ENCODE data around the gene LIMK1.
"Not testable (repeated sequence)": the region's sequence is repeated elsewhere in the genome, so short reads cannot be mapped to it uniquely, and the experiment has no call there.

The LIMK1 gene

DNA sequence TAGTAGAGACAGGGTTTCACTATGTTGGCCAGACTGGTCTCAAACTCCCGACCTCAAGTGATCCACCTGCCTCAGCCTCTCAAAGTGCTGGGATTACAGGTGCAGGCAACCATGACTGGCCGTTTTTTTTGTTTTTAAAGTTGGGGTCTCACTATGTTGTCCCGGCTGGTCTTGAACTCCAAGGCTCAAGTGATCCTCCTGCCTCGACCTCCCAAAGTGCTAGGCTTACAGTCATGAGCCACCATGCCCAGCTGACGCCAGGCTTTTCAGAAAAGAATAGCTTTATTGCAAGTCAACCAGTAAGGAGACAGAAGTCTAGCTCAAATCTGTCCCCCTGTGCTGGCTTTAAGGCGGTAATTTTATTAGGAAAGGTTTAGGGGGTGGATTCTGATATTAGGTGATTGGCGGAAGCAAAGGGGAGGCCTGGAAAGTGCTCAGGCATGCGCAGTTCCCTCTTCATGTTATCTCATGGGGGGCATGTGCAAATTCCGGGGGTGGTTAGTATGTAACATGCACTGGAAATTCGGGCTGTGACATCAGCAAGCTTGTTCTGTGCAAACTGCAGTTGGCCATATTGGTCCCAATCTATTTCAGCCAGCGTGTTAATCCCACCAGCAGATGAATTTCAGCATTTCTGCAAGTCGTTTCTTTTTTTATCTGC lies 42.7 kb downstream of the LIMK1 start:
- DNase-seq (ENCODE audit: low read depth): no peak

DNA sequence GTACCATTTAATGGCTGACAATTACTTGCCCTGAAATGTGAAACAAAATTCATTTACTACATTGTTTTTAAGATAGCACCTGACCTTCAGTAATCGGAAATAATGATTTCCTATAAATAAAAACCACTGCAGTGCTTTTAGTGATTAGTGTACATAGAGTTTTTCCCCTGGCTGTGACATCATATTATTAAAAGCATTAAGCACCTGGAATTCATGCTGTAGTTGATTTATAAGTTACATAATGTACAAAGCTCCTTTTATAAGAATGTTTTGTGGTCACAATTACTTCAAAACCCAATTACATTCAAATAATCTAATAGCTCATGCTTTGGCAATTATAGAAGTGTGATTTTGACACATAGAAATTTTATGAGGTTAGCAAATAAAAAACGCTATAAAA lies 46.3 kb downstream of the LIMK1 start:
- no peak for DNase-seq (ENCODE audit: low read depth)

DNA sequence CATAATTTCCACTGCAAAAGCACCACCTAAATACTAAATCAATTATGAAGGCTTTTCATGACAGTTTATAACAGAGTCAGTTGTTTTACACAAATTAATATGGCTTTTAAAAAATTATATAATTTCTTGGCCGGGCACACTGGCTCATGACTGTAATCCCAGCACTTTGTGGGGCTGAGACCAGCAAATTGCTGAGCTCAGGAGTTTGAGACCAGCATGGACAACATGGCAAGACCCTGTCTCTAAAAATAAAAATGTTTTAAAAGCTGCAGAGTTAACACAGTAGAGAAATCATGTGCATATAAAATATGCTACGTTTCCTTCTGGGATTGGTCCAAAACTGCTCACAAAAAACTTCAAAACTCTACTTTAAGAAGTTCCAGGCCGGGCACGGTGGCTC lies 46.9 kb downstream of the LIMK1 start:
- DNase-seq (ENCODE audit: low read depth): no peak

DNA sequence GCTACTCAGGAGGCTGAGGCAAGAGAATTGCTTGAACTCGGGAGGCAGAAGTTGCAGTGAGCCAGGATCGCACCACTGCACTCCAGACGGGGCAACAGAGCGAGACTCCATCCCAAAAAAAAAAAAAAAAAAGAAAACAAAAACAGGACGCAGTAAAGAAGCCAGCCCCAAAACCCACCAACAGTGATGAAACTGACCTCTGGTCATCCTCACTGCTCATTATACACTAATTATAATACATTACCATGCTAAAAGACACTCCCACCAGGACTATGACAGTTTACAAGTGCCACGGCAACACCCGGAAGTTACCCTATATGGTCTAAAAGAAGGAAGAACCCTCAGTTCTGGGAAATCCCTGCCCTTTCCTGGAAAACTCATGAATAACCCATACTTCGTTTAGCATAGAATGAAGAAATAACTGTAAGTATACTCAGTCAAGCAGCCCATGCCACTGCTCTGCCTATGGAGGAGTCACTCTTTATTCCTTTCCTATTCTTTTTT lies 50.6 kb downstream of the LIMK1 start:
- no peak for DNase-seq (ENCODE audit: low read depth)

DNA sequence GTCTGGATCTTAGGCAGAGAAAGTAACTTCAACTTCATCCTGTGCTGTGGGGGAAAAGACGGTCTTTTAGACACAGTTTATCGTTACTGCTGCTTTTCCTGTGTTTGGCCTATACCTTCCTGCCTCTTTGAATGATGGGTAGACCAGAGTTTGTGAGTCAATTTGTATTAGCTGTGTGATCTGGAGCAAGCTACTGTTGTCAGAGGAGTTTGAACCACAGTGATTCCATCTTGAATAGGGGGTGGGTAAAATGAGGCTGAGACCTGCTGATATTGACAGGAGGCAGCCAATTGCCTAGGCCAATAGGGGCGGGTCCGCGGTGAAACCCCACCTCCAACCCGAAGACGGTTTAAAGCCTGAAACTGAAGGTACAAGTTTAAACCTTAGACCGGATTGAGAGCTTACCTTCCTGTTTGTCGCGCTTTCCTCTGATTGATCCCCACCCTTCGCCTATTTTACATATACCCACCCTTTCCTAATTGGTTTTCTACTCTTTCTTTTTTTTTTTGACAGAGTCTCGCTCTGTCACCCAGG lies 54.8 kb downstream of the LIMK1 start:
- no peak for DNase-seq (ENCODE audit: low read depth)

DNA sequence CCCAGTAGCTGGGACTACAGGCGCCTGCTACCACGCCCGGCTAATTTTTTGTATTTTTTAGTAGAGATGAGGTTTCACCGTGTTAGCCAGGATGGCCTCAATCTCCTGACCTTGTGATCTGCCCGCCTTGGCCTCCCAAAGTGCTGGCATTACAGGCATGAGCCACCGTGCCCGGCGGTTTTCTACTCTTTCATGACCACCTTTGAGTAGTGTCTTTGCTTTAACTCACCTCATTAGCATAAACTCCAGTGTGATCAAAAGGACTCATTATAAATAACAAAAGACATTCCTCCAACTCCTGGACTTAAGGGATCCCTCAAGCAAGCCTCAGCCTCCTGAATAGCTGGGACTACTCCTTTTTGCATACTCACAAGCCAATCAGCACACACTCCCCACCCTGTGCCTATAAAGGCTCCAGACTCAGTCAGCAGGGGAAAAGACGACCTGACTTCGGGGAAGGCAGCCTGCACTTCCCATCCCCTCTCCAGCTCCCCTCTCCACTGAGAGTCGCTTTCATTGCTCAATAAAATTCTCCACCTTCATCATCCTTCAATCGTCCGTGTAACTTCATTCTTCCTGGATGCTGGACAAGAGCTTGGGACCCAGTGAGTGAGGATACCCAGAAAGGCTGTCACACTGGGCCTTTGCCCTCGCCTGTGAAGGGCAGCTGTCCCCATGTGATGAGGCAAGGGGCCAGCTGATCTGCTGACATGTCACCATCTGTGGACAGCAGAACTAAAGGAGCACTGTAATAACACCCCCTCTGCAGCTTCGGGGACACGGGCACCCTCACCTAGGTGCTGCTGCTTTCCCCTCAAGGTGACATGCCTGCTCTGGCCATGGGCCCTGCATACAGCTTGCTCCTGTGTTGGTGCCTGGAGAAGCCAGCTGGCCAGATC lies 55.6 kb downstream of the LIMK1 start:
- DNase-seq (ENCODE audit: low read depth): no peak

DNA sequence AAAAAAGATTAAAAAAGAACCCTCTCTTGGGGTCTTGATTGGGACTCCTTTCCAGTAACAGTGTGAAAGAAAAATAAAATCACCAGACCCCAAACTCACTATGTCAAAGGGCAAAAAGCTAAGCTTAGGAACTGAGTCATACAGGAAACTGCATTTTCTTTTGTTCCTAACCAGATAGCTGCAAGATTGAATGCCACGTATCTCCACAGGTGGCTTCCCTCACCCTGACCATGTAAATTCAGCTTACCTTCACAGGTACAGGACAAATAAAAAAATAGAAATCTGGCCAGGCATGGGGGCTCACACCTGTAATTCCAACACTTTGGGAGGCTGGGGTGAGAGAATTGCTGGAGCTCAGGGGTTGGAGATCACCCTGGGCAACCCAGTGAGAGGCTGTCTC lies 58.1 kb downstream of the LIMK1 start:
- no peak for DNase-seq (ENCODE audit: low read depth)

DNA sequence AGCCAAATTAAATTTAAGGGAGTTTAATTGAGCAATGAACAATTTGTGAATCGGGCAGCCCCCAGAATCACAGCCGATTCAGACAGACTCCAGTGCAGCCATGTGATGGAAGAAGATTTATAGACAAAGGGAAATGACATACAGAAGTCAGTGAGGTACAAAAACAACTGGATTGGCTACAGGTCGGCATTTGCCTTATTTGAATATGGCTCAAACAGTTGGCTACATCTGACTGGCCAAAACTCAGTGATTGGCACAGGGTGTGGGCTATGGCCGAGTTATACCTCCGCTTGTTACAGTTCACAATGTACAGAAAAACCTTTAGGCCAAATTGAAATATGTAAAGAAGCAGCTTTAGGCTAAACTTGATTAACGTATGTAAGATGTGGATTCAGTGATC lies 59.8 kb downstream of the LIMK1 start:
- DNase-seq (ENCODE audit: low read depth): no peak

DNA sequence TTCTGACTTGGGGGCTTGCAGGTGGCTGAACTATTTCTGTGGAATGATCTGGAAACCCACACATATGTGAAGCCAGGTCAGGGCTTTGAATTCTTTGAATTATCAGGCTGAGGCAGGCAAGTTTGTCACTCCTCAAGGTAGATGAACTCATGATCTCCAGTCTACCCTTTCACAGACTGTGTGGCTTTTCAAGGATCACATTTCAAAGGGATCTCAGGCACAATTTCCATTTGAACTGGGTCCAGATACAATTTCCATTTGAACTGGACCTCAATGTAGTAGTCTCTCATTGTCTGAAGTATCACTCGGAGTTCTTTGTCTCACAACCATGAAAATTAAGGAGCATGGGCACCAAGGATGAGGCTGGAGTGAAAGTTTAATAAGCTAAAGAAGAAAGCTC lies 64.9 kb downstream of the LIMK1 start:
- DNase-seq (ENCODE audit: low read depth): no peak

DNA sequence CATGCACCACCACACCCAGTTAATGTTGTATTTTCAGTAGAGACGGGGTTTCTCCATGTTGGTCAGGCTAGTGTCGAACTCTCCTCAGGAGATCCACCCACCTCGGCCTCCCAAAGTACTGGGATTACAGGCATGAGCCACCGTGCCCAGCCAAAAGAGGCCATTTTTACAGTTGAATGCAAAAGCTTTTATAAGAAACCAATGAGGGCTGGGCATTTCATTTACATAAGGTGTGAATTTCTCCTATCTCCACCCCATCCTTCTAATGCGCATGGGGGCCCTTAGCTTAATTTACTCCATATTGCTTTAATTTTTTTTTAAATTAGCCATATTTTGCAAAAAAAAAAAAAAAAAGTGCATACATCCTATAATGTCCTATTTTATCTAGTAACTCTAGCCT lies 65.5 kb downstream of the LIMK1 start:
- no peak for DNase-seq (ENCODE audit: low read depth)

DNA sequence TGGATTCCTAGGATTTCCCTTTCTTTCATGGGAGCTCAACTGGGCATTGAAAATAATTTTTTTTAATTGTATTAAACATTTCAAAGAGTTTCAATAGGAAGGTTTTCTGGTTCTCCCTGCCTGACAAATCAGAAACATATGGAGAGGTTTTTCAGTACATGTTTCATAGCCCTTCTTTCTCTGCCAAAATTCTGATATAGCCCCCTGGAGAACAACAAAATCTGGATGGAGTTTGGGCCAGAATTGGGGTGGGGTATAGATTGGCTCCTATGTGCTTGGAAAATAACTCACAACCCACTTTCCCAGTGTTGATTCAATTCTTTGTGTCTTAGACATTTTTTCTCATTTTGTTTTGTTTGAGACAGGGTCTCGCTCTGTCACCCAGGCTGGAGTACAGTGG lies 66.0 kb downstream of the LIMK1 start:
- DNase-seq (ENCODE audit: low read depth): no peak

DNA sequence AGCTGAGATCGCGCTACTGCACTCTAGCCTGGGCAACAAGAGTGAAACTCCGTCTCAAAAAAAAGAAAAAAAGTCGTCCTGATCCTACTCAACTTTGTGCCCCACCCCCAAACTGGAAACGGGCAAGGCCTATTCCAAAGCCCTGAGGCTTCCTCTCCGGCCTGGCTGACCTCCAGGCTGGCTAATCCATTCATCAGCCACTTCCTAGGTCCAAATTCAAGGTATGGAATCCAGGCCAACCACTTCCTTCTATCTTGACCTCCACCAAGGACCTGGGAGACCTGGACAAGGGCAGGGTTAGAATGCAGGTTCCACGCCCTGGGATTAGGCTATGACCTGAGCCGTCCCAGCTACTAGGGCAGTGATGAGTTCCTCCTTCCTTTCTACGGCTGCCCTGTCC lies 70.1 kb downstream of the LIMK1 start:
- DNase-seq (ENCODE audit: low read depth): no peak

DNA sequence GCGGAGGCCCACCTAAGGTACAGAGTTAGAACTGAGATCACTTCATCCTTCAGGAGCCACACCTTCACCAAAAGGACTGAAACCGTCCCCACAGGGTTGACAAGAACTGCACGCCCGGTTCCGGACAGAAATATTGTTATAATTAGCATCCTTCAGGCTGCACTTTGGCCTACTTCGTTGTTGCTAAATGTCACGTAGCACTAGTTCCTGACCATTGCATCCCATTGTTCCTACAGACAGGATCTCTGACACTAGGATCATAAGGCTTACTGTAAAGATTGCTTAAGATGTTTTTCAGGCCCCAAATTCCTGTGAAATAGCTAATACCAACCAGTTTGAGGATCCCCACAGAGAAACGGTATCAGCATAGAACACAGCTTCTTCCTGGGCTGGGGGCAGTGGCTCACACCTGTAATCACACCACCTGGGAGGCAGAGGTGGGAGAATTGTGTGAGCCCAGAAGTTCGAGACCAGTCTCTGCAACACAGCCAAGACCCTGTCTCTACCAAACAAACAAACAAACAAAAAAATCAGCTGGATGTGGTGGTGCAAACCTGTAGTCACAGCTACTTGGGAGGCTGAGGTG lies 72.3 kb downstream of the LIMK1 start:
- no peak for DNase-seq (ENCODE audit: low read depth)

DNA sequence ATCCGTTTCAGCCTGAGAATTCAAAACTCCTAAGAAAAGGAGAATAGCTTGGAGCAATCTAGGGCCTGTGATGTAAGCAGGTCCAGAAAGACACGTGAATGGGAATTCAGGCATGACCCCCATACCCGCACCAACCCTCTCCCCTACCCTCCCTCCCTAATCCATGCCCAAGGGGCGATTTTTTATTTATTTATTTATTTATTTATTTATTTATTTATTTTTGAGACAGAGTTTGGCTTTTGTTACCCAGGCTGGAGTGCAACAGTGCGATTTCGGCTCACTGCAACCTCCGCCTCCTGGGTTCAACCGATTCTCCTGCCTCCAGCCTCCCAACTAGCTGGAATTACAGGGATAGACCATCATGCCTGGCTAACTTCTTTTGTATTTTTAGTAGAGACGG lies 74.0 kb downstream of the LIMK1 start:
- DNase-seq (ENCODE audit: low read depth): no peak

DNA sequence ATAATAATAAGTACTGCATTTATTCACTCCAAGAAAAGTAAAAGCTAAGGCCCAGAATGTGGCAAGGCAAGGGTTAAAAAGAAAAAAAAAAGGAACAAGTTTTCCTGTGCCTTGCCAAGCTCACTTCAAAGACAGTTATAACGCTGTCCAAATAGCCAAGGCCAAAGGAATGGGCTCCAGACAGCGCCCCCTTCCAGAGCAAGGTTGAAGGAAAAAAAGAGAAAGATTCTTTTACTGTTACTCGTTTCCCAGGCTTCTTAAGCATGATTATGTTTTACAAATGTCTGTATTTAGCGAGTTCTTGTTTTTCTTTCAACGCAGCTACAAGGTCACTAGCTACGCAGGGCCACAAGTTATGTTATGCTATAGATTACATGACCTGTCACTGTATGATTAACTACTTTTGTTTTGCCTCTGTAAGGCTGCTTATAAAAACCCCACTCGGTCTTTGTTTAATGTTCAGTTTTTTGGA lies 81.4 kb downstream of the LIMK1 start:
- no peak for DNase-seq (ENCODE audit: low read depth)

DNA sequence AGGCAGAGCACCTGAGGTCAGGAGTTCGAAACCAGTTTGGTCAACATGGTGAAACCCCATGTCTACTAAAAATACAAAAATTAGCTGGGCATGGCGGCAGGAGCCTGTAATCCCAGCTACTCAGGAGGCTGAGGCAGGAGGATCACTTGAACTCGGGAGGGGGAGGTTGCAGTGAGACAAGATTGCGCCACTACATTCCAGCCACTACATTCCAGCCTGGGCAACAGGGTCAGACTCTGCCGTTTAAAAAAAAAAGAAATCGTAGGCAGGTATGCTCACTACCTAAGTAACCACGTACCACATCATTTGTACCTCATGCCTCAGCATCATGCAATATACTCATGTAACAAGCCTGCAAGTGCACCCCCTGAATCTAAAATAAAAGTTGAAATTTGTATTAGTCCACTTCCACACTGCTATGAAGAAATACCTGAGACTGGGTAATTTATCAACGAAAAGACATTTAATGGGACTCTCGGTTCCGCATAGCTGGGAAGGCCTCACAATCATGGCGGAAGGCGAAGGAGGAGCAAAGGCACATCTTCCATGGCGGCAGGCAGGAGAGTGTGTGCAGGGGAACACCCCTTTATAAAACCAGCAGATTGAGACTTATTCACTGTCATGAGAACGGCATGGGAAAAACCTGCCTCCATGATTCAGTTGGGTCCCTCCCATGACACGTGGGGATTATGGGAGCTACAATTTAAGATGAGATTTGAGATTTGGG lies 82.4 kb downstream of the LIMK1 start:
- no peak for DNase-seq (ENCODE audit: low read depth)

DNA sequence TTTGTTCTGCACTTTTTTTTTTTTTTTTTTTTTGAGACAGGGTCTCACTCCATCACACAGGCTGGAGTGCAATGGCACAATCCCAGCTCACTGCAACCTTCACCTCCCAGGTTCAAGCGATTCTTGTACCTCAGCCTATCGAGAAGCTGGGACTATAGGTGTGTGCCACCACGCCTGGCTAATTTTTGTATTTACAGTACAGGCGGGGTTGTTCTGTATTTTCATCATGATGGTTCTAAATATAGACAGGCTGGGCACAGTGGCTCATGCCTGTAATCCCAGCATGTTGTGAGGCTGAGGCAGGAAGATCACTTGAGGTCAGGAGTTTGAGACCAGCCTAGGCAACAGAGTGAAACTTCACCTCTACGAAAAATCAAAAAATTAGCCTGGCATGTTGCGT lies 83.7 kb downstream of the LIMK1 start:
- DNase-seq (ENCODE audit: low read depth): not testable (repeated sequence)
